PFSK-1 (cell line): ENCODE measurements around the gene VAV2.

Experiments
- FOXP2 ChIP-seq: optimal IDR thresholded peaks from 2 replicates; pipeline ENCODE3; 2011; ENCODE audit warnings: borderline replicate concordance, control low read depth, inconsistent platforms; ENCODE audit not compliant: insufficient read depth; ENCODE audit errors: extremely low read length, extremely low read depth
- POLR2AphosphoS5 ChIP-seq: IDR thresholded peaks from 2 replicates; pipeline ENCODE4 v1.6.1; 2012; ENCODE audit warnings: low read depth, mild to moderate bottlenecking, control low read depth, low read length, moderate library complexity
- REST ChIP-seq, 2 experiments: IDR thresholded peaks; 2 replicates each; pipeline versions ENCODE4 v1.6.1 to v1.8.0; 2011 to 2012; ENCODE audit warnings: low read depth in 2 of 2, low read length in 2 of 2, control low read depth in 1 of 2, inconsistent platforms in 1 of 2, mild to moderate bottlenecking in 1 of 2, moderate library complexity in 1 of 2; ENCODE audit not compliant: insufficient read depth in 1 of 2
- SIN3A ChIP-seq: IDR thresholded peaks from 2 replicates; pipeline ENCODE4 v1.6.1; 2012; ENCODE audit warnings: mild to moderate bottlenecking, low read length, moderate library complexity, borderline replicate concordance; ENCODE audit not compliant: insufficient read depth
- TAF1 ChIP-seq: IDR thresholded peaks from 2 replicates; pipeline ENCODE4 v1.6.1; 2012; ENCODE audit warnings: low read length, control low read depth, borderline replicate concordance; ENCODE audit not compliant: insufficient read depth

Gene VAV2

GRCh38 chr9:133850161-133850560 lies 142.0 kb downstream of the VAV2 start:
- TF ChIP-seq FOXP2: no peak
- TF ChIP-seq REST (IDR thresholded peaks at IDR 0.05; ENCODE audit: insufficient read depth in 1 of 2, low read depth in 2 of 2, low read length in 2 of 2): no peak
- no peak for TF ChIP-seq TAF1
- no peak for TF ChIP-seq POLR2AphosphoS5

GRCh38 chr9:133849110-133849670 lies 142.9 kb downstream of the VAV2 start:
- no peak for TF ChIP-seq REST (IDR thresholded peaks at IDR 0.05; ENCODE audit: insufficient read depth in 1 of 2, low read depth in 2 of 2, low read length in 2 of 2)
- no peak for TF ChIP-seq POLR2AphosphoS5
- no peak for TF ChIP-seq TAF1
- TF ChIP-seq FOXP2: no peak
- no peak for TF ChIP-seq SIN3A

- TF ChIP-seq REST (IDR thresholded peaks at IDR 0.05; ENCODE audit: insufficient read depth in 1 of 2, low read depth in 2 of 2, low read length in 2 of 2): no peak
- TF ChIP-seq POLR2AphosphoS5: no peak
- TF ChIP-seq TAF1: no peak
- no peak for TF ChIP-seq FOXP2
- TF ChIP-seq SIN3A: no peak
These were observed 143.5 kb downstream of the VAV2 start for GRCh38 chr9:133848471-133849109.

GRCh38 chr9:133846483-133847090 lies 145.5 kb downstream of the VAV2 start:
- no peak for TF ChIP-seq FOXP2
- TF ChIP-seq POLR2AphosphoS5: no peak

GRCh38 chr9:133845440-133845839 lies 146.7 kb downstream of the VAV2 start:
- TF ChIP-seq TAF1 (no peak), FOXP2 (no peak), SIN3A (no peak), REST (IDR thresholded peaks at IDR 0.05; ENCODE audit: insufficient read depth in 1 of 2, low read depth in 2 of 2, low read length in 2 of 2) (no peak), POLR2AphosphoS5 (no peak)
